Coronary artery (tissue), 2 donors: ENCODE measurements around the gene FOXN3.

Source experiments
- DNase-seq: peaks from one replicate; pipeline ENCODE4 v3.0.0-alpha.2; 2017; ENCODE audit warnings: low spot score
- H3K27ac ChIP-seq, 2 donors: fragments of 200-600 bp; sonication (generic); one replicate each; pipeline ENCODE4 v1.5.1; 2016 to 2019
- H3K4me3 ChIP-seq: fragments of 200-600 bp; sonication (generic); 2 replicates; pipeline ENCODE4 v1.5.1; 2016; ENCODE audit warnings: mild to moderate bottlenecking, moderate library complexity
- TF ChIP-seq, protein P1 (sequence below): fragments of 200-600 bp; sonication (generic); IDR thresholded peaks from one replicate; pipeline ENCODE4 v1.5.1; 2019; ENCODE audit warnings: antibody characterized with exemption

Gene FOXN3

DNA sequence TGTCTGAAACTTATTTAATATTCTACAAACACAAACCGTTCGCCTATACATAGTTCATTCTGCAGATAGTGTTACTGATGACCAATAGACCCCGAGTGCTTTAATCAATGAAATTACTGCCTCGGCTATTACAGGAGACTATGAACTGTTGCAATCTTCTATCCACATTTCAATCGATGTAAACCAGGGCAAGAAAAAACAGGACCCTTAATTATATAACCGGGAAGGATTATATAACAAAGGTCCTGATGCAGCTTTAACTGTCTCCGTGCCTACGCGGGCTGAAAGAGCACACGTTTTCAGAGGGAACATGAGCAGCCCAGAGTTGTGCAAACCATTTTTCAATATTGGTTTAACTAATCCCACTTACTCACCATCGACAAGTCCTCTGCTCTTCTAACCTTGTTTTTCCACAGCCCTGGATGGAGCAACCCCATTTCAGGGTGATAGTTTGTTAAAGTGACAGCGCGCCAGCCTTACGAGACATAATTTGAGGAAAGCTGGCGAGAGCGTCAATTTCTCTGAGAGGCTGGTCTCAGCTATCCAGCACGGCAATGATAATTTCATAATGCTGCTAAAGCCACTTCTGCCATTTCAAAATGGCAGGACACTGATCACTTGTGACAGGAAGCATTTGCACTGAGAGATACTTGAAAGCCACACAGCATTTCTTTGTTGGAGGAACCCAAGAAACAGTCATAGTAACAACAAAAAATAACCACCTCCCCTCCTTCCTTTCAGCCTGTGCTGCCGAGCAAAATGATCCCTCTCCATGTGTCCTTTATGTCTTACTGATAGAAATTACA is 184.6 kb downstream of the FOXN3 start:
- no peak for DNase-seq
- TF ChIP-seq, protein P1, sequence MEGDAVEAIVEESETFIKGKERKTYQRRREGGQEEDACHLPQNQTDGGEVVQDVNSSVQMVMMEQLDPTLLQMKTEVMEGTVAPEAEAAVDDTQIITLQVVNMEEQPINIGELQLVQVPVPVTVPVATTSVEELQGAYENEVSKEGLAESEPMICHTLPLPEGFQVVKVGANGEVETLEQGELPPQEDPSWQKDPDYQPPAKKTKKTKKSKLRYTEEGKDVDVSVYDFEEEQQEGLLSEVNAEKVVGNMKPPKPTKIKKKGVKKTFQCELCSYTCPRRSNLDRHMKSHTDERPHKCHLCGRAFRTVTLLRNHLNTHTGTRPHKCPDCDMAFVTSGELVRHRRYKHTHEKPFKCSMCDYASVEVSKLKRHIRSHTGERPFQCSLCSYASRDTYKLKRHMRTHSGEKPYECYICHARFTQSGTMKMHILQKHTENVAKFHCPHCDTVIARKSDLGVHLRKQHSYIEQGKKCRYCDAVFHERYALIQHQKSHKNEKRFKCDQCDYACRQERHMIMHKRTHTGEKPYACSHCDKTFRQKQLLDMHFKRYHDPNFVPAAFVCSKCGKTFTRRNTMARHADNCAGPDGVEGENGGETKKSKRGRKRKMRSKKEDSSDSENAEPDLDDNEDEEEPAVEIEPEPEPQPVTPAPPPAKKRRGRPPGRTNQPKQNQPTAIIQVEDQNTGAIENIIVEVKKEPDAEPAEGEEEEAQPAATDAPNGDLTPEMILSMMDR, result no peak
- Histone ChIP-seq H3K4me3 (no peak overlapping the region), H3K27ac (no peak overlapping the region)

DNA sequence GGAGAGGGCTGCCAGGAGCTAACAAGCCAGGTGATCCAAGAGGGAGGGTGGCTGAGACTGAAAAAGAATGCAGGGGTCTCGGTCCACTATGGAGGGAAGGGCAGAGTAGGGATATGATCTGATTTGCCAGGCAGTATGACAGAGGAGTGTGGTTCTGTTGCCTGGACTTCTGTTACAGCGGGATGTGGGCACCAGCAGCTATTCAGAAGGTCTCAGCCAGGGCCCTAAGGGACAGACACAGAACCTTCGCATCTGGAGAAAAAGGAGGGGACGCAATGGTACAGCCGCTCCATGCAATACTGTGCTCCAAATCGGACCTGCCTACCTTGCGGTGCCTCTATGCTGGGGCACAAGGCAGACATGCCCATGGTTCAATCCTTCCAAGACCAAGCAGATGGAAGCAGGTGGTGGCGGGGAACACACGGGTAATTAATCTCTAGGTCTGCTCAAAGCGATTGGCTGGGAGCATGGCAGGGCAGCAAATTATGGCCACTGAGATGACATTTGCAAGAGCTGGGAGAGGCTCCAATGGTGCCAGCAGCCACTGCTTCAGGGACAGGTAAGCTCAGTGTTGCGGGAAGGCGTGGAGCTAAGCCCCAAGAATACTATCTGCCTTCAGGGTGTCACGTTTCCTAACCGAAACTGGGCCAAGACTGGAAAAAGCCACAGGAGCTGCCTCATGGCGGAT is 185.5 kb downstream of the FOXN3 start:
- Histone ChIP-seq H3K27ac (no peak overlapping the region), H3K4me3 (no peak overlapping the region)

DNA sequence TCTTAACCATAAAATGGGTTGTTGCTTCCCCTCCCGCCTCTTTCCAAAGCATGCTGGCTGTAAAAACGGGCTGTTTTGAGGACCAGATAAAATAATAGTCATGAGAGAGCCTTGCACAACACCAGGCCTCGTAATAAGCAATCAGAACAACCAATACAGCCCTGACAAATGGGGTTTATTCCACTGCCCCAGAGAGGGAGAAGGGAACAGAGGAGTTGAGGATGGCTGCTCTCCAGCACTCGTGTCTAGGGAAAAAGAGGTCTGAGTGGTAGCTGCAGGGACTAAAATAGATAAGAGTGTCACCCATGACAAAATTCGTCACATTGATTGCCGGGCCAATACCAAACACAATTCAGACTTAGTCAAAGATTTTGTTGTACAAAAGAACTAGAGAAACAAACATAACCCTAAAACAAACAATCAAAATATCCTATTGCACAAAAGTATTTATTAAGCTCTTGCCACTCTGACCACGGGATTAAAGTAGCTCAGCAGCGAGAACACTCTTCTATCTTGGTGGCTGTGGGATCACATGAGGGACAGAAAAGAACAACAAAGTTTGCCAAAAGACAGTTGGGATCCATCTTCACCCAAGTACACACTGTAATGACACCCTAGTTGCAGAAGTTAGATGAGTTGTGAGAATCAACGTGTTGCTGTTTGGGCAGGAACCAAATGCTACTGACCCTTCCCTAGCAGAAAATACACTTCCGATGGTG is 188.0 kb downstream of the FOXN3 start:
- TF ChIP-seq, protein P1, result no peak
- no peak overlapping the region for H3K4me3 ChIP-seq
- no peak for DNase-seq

More for the DNA sequence above, 185.5 kb downstream of the FOXN3 start:
- DNase-seq, result no peak
- TF ChIP-seq, protein P1, result no peak

GRCh38 chr14:89227496-89227836 is 189.6 kb downstream of the FOXN3 start:
- peak overlapping the region; percentile 50 to 69 for H3K27ac ChIP-seq
- TF ChIP-seq, protein P1, result no peak
- DNase-seq, result no peak
- H3K4me3 ChIP-seq, result no peak overlapping the region

More for the DNA sequence above, 188.0 kb downstream of the FOXN3 start:
- H3K27ac ChIP-seq, result peak overlapping the region; percentile 5 to 38

GRCh38 chr14:89226801-89227495 is 190.1 kb downstream of the FOXN3 start:
- H3K4me3 ChIP-seq, result peak overlapping the region; percentile 10
- TF ChIP-seq, protein P1, result no peak
- H3K27ac ChIP-seq, result peak overlapping the region; percentile 50 to 69
- no peak for DNase-seq

DNA sequence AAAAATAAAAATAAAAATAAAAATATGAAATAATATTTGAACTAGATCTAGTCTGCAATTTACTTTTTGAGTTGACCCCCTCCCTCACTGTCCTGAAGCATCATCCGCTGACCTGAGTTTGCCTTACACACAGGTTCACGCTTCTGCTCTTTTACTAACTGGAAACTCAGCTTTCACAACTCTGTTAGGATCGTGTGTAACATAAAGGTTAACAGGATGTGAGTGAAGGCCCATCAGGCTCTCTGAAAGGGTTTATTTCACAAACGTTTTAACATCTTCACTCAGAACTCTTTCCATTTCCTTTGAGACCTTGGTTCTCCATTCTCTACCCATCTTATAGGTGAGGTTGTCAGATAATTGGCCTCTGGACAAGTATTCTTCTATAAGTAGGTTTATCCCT is 191.4 kb downstream of the FOXN3 start:
- Histone ChIP-seq H3K4me3 (no peak overlapping the region), H3K27ac (no peak overlapping the region)
- TF ChIP-seq, protein P1, result no peak
- no peak for DNase-seq
